VCaP (cell line): Measurements from ENCODE around the gene EMC9.

Experiments used
- H3K27ac ChIP-seq: fragments of 450-650 bp; 2 replicates; pipeline ENCODE4 v1.5.1; 2017
- TF ChIP-seq, protein P1 (sequence below): fragments of 450-650 bp; conservative IDR thresholded peaks from 2 replicates; pipeline ENCODE4 v1.5.1; 2017; ENCODE audit warnings: mild to moderate bottlenecking, moderate library complexity

Gene EMC9

DNA sequence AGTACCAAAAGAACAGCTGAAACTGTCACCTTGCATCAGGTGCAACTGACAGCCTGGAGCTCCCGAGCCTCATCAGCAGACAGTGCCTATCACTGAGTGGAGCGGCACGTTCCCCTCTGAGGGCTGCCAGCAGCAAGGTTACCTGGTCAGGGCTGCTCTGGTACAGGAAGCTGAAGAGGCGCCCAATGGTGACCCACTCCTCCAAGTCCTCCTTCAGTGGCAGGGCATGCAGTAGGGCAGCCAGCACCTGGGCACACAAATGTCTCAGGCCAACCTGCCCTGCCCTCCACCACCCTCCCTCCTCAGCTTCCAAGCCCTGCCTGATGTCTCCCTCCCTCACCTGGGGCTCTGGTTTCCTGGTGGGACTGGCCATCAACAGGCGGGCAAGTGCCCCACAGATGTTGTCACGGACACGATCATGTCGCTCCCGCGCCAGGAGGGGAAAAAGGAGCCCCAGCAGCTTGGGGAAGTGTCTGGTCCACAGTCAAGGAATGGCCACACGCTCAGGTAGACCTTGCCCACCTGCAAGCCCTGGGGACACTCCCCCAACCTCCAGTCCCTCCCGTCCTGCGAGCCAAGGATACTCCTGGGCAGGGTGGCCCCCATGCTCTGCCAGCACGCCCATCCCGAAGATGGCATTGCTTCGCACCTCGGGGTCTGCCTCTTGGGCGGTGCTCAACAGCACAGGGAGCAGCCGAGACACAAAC lies 40.1 kb upstream of the EMC9 start:
- TF ChIP-seq, protein P1, sequence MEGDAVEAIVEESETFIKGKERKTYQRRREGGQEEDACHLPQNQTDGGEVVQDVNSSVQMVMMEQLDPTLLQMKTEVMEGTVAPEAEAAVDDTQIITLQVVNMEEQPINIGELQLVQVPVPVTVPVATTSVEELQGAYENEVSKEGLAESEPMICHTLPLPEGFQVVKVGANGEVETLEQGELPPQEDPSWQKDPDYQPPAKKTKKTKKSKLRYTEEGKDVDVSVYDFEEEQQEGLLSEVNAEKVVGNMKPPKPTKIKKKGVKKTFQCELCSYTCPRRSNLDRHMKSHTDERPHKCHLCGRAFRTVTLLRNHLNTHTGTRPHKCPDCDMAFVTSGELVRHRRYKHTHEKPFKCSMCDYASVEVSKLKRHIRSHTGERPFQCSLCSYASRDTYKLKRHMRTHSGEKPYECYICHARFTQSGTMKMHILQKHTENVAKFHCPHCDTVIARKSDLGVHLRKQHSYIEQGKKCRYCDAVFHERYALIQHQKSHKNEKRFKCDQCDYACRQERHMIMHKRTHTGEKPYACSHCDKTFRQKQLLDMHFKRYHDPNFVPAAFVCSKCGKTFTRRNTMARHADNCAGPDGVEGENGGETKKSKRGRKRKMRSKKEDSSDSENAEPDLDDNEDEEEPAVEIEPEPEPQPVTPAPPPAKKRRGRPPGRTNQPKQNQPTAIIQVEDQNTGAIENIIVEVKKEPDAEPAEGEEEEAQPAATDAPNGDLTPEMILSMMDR = no peak
- no peak overlapping the region for H3K27ac ChIP-seq

DNA sequence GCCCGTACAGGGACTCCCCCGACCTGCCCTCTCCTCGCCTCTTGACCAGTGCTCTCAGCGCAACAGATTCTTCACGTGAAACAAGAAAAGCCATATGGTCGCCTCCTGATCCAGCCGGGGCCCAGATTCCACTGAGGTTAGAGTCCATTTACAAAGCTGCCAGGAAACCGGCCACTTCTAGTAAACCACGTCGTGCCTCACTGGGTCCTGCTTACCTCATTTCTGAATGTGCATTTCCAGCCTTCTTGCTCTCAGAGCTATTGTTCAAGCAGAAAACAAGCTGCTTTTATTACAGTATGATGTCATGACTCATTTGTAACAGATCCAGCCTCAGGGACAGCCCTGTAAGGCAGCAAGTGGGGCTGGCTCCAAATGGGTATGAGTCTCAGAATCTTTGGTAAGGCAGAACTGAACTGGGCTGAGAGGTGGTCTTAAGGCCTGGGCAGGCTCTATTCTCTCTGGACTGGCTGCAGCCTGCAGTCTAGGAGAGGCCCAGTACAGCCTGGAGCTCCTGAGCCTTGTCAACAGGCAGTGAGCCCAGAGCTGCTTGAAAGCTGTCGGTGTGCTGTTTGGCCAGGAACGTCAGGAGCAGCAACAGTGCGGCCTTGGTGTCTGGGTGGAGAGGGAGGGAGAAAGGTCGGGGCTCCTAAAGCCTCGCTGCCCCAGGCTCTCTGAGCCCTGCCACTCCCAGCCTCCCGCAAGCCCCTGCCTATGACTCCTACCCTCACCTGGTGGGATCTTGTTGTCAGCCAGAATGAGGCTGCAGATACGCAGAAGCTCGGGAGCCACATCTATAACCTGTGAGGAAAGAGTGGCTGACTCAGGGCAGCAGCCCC lies 38.8 kb upstream of the EMC9 start:
- no peak overlapping the region for H3K27ac ChIP-seq
- TF ChIP-seq, protein P1 = no peak

DNA sequence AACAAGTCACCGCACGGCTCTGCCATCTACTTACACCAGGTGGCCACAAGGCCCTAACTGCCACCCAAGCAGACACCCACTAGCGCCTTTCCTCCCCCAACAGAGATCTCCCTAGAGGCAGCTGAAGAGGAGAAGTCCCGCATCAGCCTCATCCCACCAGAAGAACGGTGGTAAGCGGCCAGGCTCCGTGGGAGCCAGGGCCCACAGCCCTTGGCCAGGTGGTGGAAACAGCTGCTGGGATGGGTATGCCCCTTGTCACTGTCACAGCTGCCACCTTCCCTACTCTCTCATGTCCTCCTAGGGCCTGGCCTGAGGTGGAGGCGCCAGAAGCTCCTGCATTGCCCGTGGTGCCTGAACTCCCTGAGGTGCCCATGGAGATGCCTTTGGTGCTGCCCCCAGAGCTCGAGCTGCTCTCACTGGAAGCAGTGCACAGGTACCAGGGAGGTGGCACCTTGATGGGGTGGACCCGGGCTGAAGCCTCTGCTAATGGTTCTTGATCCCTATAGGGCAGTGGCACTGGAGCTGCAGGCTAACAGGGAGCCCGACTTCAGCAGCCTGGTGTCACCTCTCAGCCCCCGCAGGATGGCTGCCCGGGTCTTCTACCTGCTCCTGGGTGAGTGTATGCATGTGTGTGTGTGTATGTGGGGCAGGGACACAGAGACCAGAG lies 38.0 kb upstream of the EMC9 start:
- H3K27ac ChIP-seq = no peak overlapping the region
- TF ChIP-seq, protein P1 = no peak

DNA sequence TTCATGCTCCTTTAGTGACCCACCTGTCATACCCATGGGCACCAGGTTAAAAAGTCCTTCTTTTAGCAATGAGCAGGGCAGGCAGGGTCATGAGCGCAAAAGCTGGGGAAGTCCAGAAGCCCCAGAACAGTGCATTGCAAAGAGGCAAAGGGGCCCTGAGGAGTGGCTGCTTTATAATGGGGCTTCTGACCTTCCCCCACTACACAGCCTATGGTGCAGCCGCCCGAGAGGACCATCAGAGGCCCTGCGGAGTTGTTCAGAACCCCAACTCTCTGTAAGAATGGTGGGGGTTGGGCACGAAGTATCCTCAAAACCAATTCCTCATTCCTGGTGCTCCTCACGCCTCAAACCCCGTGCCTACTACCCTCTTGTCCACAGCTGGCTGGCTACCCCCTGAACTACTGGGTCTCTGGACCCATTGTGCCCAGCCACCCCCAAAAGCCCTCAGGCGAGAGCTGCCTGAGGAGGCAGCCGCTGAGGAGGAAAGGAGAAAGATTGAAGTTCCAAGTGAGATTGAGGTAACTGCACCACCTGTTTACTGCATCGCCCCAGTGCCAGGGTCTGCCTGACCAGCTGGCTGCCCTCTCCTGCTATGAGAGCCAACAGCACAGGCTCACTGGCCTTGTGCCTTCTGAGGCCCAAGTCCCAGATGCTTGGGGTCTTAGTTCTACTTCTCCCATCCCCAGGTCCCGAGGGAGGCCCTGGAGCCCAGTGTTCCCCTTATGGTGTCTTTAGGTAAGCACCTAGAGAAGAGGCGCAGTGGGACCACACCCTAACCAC lies 37.2 kb upstream of the EMC9 start:
- TF ChIP-seq, protein P1 = no peak
- H3K27ac ChIP-seq = no peak overlapping the region

DNA sequence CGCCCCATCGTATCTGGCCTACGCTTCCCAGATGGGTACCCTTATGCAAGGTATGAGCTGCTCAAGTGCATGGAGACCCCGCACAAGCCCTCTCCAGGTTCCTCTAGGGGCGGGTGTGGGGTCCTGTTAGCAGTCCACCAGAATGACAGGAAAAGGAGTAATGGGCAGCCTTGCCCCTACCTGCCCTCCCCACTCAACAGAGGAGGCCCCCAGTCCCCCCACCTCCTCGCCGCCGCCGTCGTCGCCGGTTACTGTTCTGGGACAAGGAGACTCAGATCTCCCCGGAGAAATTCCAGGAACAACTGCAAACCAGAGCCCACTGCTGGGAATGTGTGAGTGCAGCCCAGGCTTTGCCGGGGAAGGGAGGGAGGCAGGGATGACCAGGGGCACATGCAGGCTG lies 36.5 kb upstream of the EMC9 start:
- H3K27ac ChIP-seq = no peak overlapping the region
- TF ChIP-seq, protein P1 = no peak

DNA sequence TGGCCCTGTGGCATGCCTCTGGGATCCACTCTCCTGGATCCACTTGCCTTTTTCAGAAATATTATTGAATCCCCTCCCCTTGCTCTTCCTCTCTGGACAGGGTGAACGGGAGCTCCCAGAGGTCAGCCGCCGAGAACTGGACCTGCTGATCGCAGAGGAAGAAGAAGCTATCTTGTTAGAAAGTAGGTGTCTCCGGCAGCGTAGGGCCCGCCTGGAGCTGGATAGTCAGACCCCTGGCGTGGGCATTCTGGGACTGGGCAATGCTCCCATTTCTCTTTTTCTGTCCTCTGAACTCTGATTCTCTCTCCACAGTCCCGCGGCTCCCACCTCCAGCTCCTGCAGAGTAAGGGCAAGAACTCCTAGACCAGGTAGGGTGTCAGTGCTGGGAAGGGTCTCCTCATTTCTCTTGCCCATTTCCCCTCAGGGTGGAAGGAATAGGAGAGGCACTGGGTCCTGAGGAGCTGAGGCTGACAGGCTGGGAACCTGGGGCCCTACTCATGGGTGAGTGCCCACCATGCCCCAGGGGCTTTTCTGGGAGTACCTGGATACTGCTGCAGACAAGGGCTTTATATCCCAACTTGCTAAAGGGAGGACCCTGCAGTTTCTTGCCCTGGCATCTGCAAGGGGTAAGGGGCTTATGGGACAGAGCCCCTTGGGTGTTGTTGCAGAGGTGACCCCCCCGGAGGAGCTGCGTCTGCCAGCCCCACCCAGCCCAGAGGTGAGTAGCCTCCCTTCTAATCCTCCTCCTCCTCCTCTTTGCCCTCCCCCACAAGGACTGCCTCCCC lies 35.8 kb upstream of the EMC9 start:
- TF ChIP-seq, protein P1 = no peak

More for the DNA sequence above, 35.8 kb upstream of the EMC9 start:
- H3K27ac ChIP-seq = no peak overlapping the region
